CD4-positive, alpha-beta memory T cell (primary cell): ENCODE results near the gene FOXP1. TPM values are rescaled to one million over a fixed set of nuclear protein-coding genes. Genes with fewer than 3 reads are reported as not detected.

ENCODE experiments used
- CTCF ChIA-PET: fragments of 350-600 bp; sonication (Branson Sonifier 250); formaldehyde crosslinking; loops from one replicate; lab custom pipeline; 2021; ENCODE audit warnings: inconsistent platforms; ENCODE audit not compliant: partially characterized antibody; lab: Charles Lee
- POLR2A ChIA-PET: fragments of 350-600 bp; sonication (Branson Sonifier 250); formaldehyde crosslinking; loops from one replicate; lab custom pipeline; 2021; ENCODE audit not compliant: partially characterized antibody; lab: Charles Lee
- DNase-seq, 5 donors: peaks; one replicate each; pipeline versions ENCODE4 v3.0.0 to v3.0.0-alpha.2; 2020 to 2022; ENCODE audit warnings: mixed read lengths in 1 of 5
- H3K27ac ChIP-seq: one replicate; pipeline ENCODE4 v1.7.0; 2013; ENCODE audit warnings: low read depth, low read length
- H3K27me3 ChIP-seq: 2 replicates; pipeline ENCODE4 v1.7.0; 2013; ENCODE audit warnings: mild to moderate bottlenecking, low read length, moderate library complexity; ENCODE audit not compliant: insufficient read depth
- H3K36me3 ChIP-seq: 2 replicates; pipeline ENCODE4 v1.7.0; 2013; ENCODE audit warnings: mild to moderate bottlenecking, low read length, moderate library complexity; ENCODE audit not compliant: insufficient read depth
- H3K4me1 ChIP-seq: 2 replicates; pipeline ENCODE4 v1.7.0; 2013; ENCODE audit warnings: mild to moderate bottlenecking, low read length, moderate library complexity; ENCODE audit not compliant: insufficient read depth
- H3K4me3 ChIP-seq, 2 donors: one replicate each; pipeline ENCODE4 v1.7.0; 2013; ENCODE audit warnings: low read length in 2 of 2, mild to moderate bottlenecking in 1 of 2
- H3K9me3 ChIP-seq, 2 donors: one replicate each; pipeline ENCODE4 v1.7.0; 2013; ENCODE audit warnings: low read length in 2 of 2, control low read depth in 1 of 2; ENCODE audit not compliant: control insufficient read depth in 1 of 2
- H3K27ac Mint-ChIP-seq, 7 donors: one replicate each; pipeline ENCODE4 v1.8.0; 2020 to 2021; ENCODE audit warnings: mixed read lengths in 7 of 7, mild to moderate bottlenecking in 6 of 7, inconsistent platforms in 3 of 7, moderate library complexity in 3 of 7
- H3K27me3 Mint-ChIP-seq, 2 donors: one replicate each; pipeline ENCODE4 v1.8.0; 2020 to 2021; ENCODE audit warnings: mixed read lengths in 2 of 2
- H3K36me3 Mint-ChIP-seq, 2 donors: one replicate each; pipeline ENCODE4 v1.8.0; 2020 to 2021; ENCODE audit warnings: mixed read lengths in 2 of 2, inconsistent platforms in 1 of 2, mild to moderate bottlenecking in 1 of 2
- H3K4me1 Mint-ChIP-seq, 4 donors: one replicate each; pipeline ENCODE4 v1.8.0; 2020 to 2021; ENCODE audit warnings: mixed read lengths in 4 of 4, mild to moderate bottlenecking in 1 of 4
- H3K4me3 Mint-ChIP-seq, 8 donors: one replicate each; pipeline ENCODE4 v1.8.0; 2020 to 2021; ENCODE audit warnings: mixed read lengths in 8 of 8, mild to moderate bottlenecking in 7 of 8, moderate library complexity in 6 of 8, inconsistent platforms in 3 of 8
- H3K9me3 Mint-ChIP-seq, 8 donors: one replicate each; pipeline ENCODE4 v1.8.0; 2020 to 2021; ENCODE audit warnings: mixed read lengths in 8 of 8, mild to moderate bottlenecking in 5 of 8, inconsistent platforms in 3 of 8, moderate library complexity in 1 of 8
- intact Hi-C: fragments of 100-400 bp; cut with micrococcal nuclease; formaldehyde crosslinking; loops from one replicate; pipeline ENCODE4 v1.15.1; 2023
- polyA plus RNA-seq, 2 donors: library from polyadenylated mRNA; unstranded; fragments of 300-500 nt; fragmentation: Illumina TruSeq; gene quantifications; one replicate each; pipeline ENCODE4 v1.2.3, GENCODE V29; 2021
- total RNA-seq, 2 experiments: library from RNA; stranded (reverse); gene quantifications; one replicate each; pipeline ENCODE4 v1.2.3, GENCODE V29; 2021

FOXP1 gene
- total and polyA plus RNA-seq, 4 experiments from 2014 or later = 189 to 348 (median 279) TPM

GRCh38 chr3:71476950-71477349, 106.6 kb downstream of the FOXP1 start:
- H3K36me3 ChIP-seq = peaks cover 4% of the 10 kb centered on the region
- no peaks in the 10 kb centered on the region for H3K27me3 ChIP-seq
- peaks cover 47% of the 10 kb centered on the region for H3K4me1 ChIP-seq
- Mint-ChIP-seq H3K36me3 (peaks cover 55 to 70% of the 10 kb centered on the region in 2 donors), H3K27ac (peak overlapping the region in 1 of 7 donors; percentile 59), H3K9me3 (peaks cover 0 to 5% (median 2%) of the 10 kb centered on the region in 8 donors), H3K4me1 (peaks cover 53 to 89% (median 69%) of the 10 kb centered on the region in 4 donors), H3K27me3 (no peaks in the 10 kb centered on the region), H3K4me3 (peak overlapping the region in 2 of 8 donors; percentile 23 to 31)
- ChIA-PET CTCF (interaction anchor here (0.9 to 1.2 kb wide), 3 partner anchors 15 to 97 kb away, joined by 3 read pairs; no protein-coding TSS in a partner anchor), POLR2A (interaction anchor here (1.2 to 1.3 kb wide), 2 partner anchors 19 to 32 kb away, joined by 3 to 4 read pairs; no protein-coding TSS in a partner anchor)
- no peak for DNase-seq
- H3K9me3 ChIP-seq = no peaks in the 10 kb centered on the region
- no peak overlapping the region for H3K4me3 ChIP-seq
- no peak overlapping the region for H3K27ac ChIP-seq
- intact Hi-C loops = no loop called here

- CTCF ChIA-PET = interaction anchor here (0.8 to 1.6 kb wide), 3 partner anchors 13 to 43 kb away, joined by 3 to 4 read pairs (median 3); no protein-coding TSS in a partner anchor
- intact Hi-C loops = no loop called here
- no peaks in the 10 kb centered on the region for H3K36me3 ChIP-seq
Measured at GRCh38 chr3:71469138-71469435, 114.4 kb downstream of the FOXP1 start.

GRCh38 chr3:71468311-71469137, 115.0 kb downstream of the FOXP1 start:
- Mint-ChIP-seq H3K4me1 (peaks cover 38 to 78% (median 62%) of the 10 kb centered on the region in 4 donors), H3K9me3 (peaks cover 0 to 5% (median 3%) of the 10 kb centered on the region in 8 donors), H3K4me3 (peak overlapping the region in 5 of 8 donors; percentile 4 to 68 (median 45)), H3K27me3 (no peaks in the 10 kb centered on the region), H3K27ac (peak overlapping the region; percentile 25 to 87 (median 56)), H3K36me3 (peaks cover 64 to 65% of the 10 kb centered on the region in 2 donors)
- no peaks in the 10 kb centered on the region for H3K9me3 ChIP-seq
- no peaks in the 10 kb centered on the region for H3K36me3 ChIP-seq
- H3K4me1 ChIP-seq = peaks cover 38% of the 10 kb centered on the region
- ChIA-PET POLR2A (interaction anchor here (2.2 kb wide), 1 partner anchor 14 kb away, joined by 5 read pairs; no protein-coding TSS in a partner anchor), CTCF (interaction anchor here (1.4 kb wide), 1 partner anchor 14 kb away, joined by 4 read pairs; no protein-coding TSS in a partner anchor)
- H3K27ac ChIP-seq = no peak overlapping the region
- H3K4me3 ChIP-seq = no peak overlapping the region
- no peak for DNase-seq
- H3K27me3 ChIP-seq = no peaks in the 10 kb centered on the region
- intact Hi-C loops = no loop called here

More at GRCh38 chr3:71469138-71469435, 114.4 kb downstream of the FOXP1 start:
- no peak overlapping the region for H3K4me3 ChIP-seq
- POLR2A ChIA-PET = interaction anchor here (2.2 kb wide), 1 partner anchor 13 kb away, joined by 5 read pairs; no protein-coding TSS in a partner anchor
- Mint-ChIP-seq H3K4me1 (peaks cover 37 to 76% (median 61%) of the 10 kb centered on the region in 4 donors), H3K4me3 (peak overlapping the region in 6 of 8 donors; percentile 1 to 68 (median 36)), H3K27ac (peak overlapping the region in 5 of 7 donors; percentile 13 to 87 (median 65)), H3K36me3 (peaks cover 66% of the 10 kb centered on the region in 2 donors), H3K9me3 (peaks cover 0 to 5% (median 3%) of the 10 kb centered on the region in 8 donors), H3K27me3 (no peaks in the 10 kb centered on the region)
- no peaks in the 10 kb centered on the region for H3K27me3 ChIP-seq
- no peak overlapping the region for H3K27ac ChIP-seq
- no peaks in the 10 kb centered on the region for H3K9me3 ChIP-seq
- peak in 1 of 5 donors; percentile 34 for DNase-seq
- H3K4me1 ChIP-seq = peaks cover 38% of the 10 kb centered on the region

- H3K27me3 Mint-ChIP-seq = no peaks in the 10 kb centered on the region
- Histone ChIP-seq H3K9me3 (no peaks in the 10 kb centered on the region), H3K4me3 (no peak overlapping the region), H3K4me1 (peaks cover 38% of the 10 kb centered on the region), H3K27ac (no peak overlapping the region), H3K27me3 (no peaks in the 10 kb centered on the region), H3K36me3 (no peaks in the 10 kb centered on the region)
- intact Hi-C loops = no loop called here
- POLR2A ChIA-PET = interaction anchor here (0.7 to 1.9 kb wide), 2 partner anchors 12 to 30 kb away, joined by 3 to 7 read pairs; no protein-coding TSS in a partner anchor
- H3K27ac Mint-ChIP-seq = peak overlapping the region in 2 of 7 donors; percentile 23 to 49
- H3K36me3 Mint-ChIP-seq = peaks cover 60 to 63% of the 10 kb centered on the region in 2 donors
- DNase-seq = no peak
- H3K4me1 Mint-ChIP-seq = peaks cover 45 to 79% (median 62%) of the 10 kb centered on the region in 4 donors
- no peak overlapping the region for H3K4me3 Mint-ChIP-seq
- peaks cover 0 to 3% (median 0%) of the 10 kb centered on the region in 8 donors for H3K9me3 Mint-ChIP-seq
- CTCF ChIA-PET = interaction anchor here (1.1 kb wide), 1 partner anchor 26 kb away, joined by 3 read pairs; no protein-coding TSS in a partner anchor
Measured at GRCh38 chr3:71466483-71466882, 117.0 kb downstream of the FOXP1 start.

GRCh38 chr3:71465371-71466036, 118.0 kb downstream of the FOXP1 start:
- no peaks in the 10 kb centered on the region for H3K36me3 ChIP-seq
- Mint-ChIP-seq H3K27me3 (no peaks in the 10 kb centered on the region), H3K36me3 (peaks cover 68% of the 10 kb centered on the region in 2 donors), H3K4me1 (peaks cover 49 to 86% (median 67%) of the 10 kb centered on the region in 4 donors), H3K9me3 (peaks cover 0 to 3% (median 0%) of the 10 kb centered on the region in 8 donors), H3K4me3 (peak overlapping the region in 1 of 8 donors; percentile 5), H3K27ac (peak overlapping the region in 5 of 7 donors; percentile 23 to 83 (median 62))
- no peak overlapping the region for H3K27ac ChIP-seq
- ChIA-PET CTCF (interaction anchor here (1.1 kb wide), 1 partner anchor 25 kb away, joined by 3 read pairs; no protein-coding TSS in a partner anchor), POLR2A (interaction anchor here (1.2 to 1.9 kb wide), 2 partner anchors 11 to 335 kb away, joined by 3 to 7 read pairs; no protein-coding TSS in a partner anchor)
- no peaks in the 10 kb centered on the region for H3K27me3 ChIP-seq
- intact Hi-C loops = no loop called here
- no peak overlapping the region for H3K4me3 ChIP-seq
- DNase-seq = no peak
- H3K9me3 ChIP-seq = no peaks in the 10 kb centered on the region
- H3K4me1 ChIP-seq = peaks cover 39% of the 10 kb centered on the region

- peaks cover 31% of the 10 kb centered on the region for H3K4me1 ChIP-seq
- no peak overlapping the region for H3K4me3 Mint-ChIP-seq
- ChIA-PET CTCF (no interaction called here), POLR2A (no interaction called here)
- intact Hi-C loops = no loop called here
- H3K36me3 ChIP-seq = no peaks in the 10 kb centered on the region
- DNase-seq = no peak
- H3K27ac Mint-ChIP-seq = peak overlapping the region in 3 of 7 donors; percentile 42 to 64 (median 55)
- no peaks in the 10 kb centered on the region for H3K9me3 ChIP-seq
- H3K27me3 ChIP-seq = no peaks in the 10 kb centered on the region
- peaks cover 67 to 68% of the 10 kb centered on the region in 2 donors for H3K36me3 Mint-ChIP-seq
- peaks cover 45 to 84% (median 60%) of the 10 kb centered on the region in 4 donors for H3K4me1 Mint-ChIP-seq
- no peaks in the 10 kb centered on the region for H3K27me3 Mint-ChIP-seq
- no peak overlapping the region for H3K27ac ChIP-seq
- H3K9me3 Mint-ChIP-seq = peaks cover 0 to 3% (median 0%) of the 10 kb centered on the region in 8 donors
- H3K4me3 ChIP-seq = no peak overlapping the region
Measured at GRCh38 chr3:71464613-71465012, 118.9 kb downstream of the FOXP1 start.
